ENCODE data around the gene WFDC12.

DNA sequence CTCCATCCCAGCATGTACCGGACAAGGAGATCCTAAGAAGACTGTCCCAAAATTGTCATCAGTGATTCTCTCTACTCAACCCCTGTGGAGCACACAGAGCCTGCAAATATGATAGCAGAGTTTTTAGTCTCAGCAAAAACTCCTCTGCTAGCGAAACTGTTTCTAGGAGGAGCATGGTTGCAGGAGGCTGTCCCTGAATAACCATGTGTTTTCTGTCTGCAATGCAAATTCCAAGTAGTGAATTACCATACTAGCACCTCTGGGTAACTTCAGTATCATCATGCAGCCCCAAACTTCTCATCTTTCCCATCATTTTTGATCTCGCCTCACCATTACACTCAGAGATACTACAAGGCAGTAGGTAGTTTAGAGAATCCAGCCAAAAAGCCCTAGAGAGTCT lies 24.8 kb upstream of the WFDC12 start:
- TF ChIP-seq EZH2phosphoT487 (IDR thresholded peaks at IDR 0.05; ENCODE audit: borderline replicate concordance, low read length) = no peak
- TF ChIP-seq, protein P1, sequence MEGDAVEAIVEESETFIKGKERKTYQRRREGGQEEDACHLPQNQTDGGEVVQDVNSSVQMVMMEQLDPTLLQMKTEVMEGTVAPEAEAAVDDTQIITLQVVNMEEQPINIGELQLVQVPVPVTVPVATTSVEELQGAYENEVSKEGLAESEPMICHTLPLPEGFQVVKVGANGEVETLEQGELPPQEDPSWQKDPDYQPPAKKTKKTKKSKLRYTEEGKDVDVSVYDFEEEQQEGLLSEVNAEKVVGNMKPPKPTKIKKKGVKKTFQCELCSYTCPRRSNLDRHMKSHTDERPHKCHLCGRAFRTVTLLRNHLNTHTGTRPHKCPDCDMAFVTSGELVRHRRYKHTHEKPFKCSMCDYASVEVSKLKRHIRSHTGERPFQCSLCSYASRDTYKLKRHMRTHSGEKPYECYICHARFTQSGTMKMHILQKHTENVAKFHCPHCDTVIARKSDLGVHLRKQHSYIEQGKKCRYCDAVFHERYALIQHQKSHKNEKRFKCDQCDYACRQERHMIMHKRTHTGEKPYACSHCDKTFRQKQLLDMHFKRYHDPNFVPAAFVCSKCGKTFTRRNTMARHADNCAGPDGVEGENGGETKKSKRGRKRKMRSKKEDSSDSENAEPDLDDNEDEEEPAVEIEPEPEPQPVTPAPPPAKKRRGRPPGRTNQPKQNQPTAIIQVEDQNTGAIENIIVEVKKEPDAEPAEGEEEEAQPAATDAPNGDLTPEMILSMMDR (IDR thresholded peaks at IDR 0.05; ENCODE audit: low read depth, low read length, poor library complexity, severe bottlenecking) = no peak

Measured in DOHH2 (cell line).